SK-N-SH treated with all-trans-retinoic acid at 6 μM for 48 hours (cell line): Measurements from ENCODE around the gene TMUB1.

Experiments
- ARNTL ChIP-seq: fragments of 450-650 bp; formaldehyde crosslinking; IDR thresholded peaks from 2 replicates; pipeline ENCODE4 v1.5.0; 2020; ENCODE audit warnings: low read depth, mild to moderate bottlenecking, moderate library complexity, borderline replicate concordance
- CREB5 ChIP-seq: fragments of 250-450 bp; sonication (Bioruptor Pico); IDR thresholded peaks from 2 replicates; pipeline ENCODE4 v1.5.1; 2020; ENCODE audit warnings: low read depth, mild to moderate bottlenecking, moderate library complexity
- GLIS3 ChIP-seq: fragments of 250-450 bp; sonication (Bioruptor Pico); IDR thresholded peaks from 2 replicates; pipeline ENCODE4 v1.5.0; 2020; ENCODE audit warnings: mild to moderate bottlenecking, moderate library complexity
- ISL1 ChIP-seq: fragments of 250-450 bp; sonication (Bioruptor Pico); IDR thresholded peaks from 2 replicates; pipeline ENCODE4 v2.1.2; 2022; ENCODE audit warnings: mild to moderate bottlenecking, moderate library complexity
- PATZ1 ChIP-seq: fragments of 250-450 bp; sonication (Bioruptor Pico); IDR thresholded peaks from 2 replicates; pipeline ENCODE4 v1.8.0; 2020; ENCODE audit warnings: mild to moderate bottlenecking, moderate library complexity, borderline replicate concordance
- PPARA ChIP-seq: fragments of 250-450 bp; sonication (Bioruptor Pico); IDR thresholded peaks from 2 replicates; pipeline ENCODE4 v1.5.0; 2020; ENCODE audit warnings: mild to moderate bottlenecking, borderline replicate concordance
- RARB ChIP-seq: fragments of 250-450 bp; sonication (Bioruptor Pico); IDR thresholded peaks from 2 replicates; pipeline ENCODE4 v1.8.0; 2021; ENCODE audit warnings: mild to moderate bottlenecking, moderate library complexity
- ZC3H10 ChIP-seq: fragments of 250-450 bp; sonication (Bioruptor Pico); IDR thresholded peaks from 2 replicates; pipeline ENCODE4 v1.5.1; 2021; ENCODE audit warnings: mild to moderate bottlenecking, moderate library complexity
- ZNF70 ChIP-seq: fragments of 450-650 bp; formaldehyde crosslinking; IDR thresholded peaks from 2 replicates; pipeline ENCODE4 v1.5.0; 2020; ENCODE audit warnings: mild to moderate bottlenecking, moderate library complexity

GRCh38 chr7:151120896-151121295, 37.6 kb upstream of the TMUB1 start:
- TF ChIP-seq GLIS3 (CRISPR knock-in tag) (no peak), PATZ1 (CRISPR knock-in tag) (no peak), PPARA (CRISPR knock-in tag) (no peak), ARNTL (no peak), ZNF70 (CRISPR knock-in tag) (no peak), ISL1 (no peak), CREB5 (CRISPR knock-in tag) (no peak), RARB (CRISPR knock-in tag) (no peak), ZC3H10 (CRISPR knock-in tag) (no peak)
